Stomach smooth muscle (tissue), 2 donors: Measurements from ENCODE around the gene BOK.
"Not testable (repeated sequence)": the region's sequence is repeated elsewhere in the genome, so short reads cannot be mapped to it uniquely, and the experiment has no call there.

ENCODE experiments used
- H3K27ac ChIP-seq: one replicate; pipeline ENCODE4 v1.7.0; 2013; ENCODE audit warnings: mild to moderate bottlenecking, low read length, inconsistent platforms
- H3K27me3 ChIP-seq, 2 donors: one replicate each; pipeline ENCODE4 v1.7.0; 2013; ENCODE audit warnings: low read length in 2 of 2; ENCODE audit not compliant: insufficient read depth in 2 of 2, control insufficient read depth in 1 of 2
- H3K36me3 ChIP-seq, 2 donors: one replicate each; pipeline ENCODE4 v1.7.0; 2013; ENCODE audit warnings: low read length in 2 of 2; ENCODE audit not compliant: control insufficient read depth in 2 of 2, insufficient read depth in 2 of 2
- H3K4me1 ChIP-seq: one replicate; pipeline ENCODE4 v1.7.0; 2013; ENCODE audit warnings: low read length; ENCODE audit not compliant: control insufficient read depth, insufficient read depth
- H3K4me3 ChIP-seq, 2 donors: one replicate each; pipeline ENCODE4 v1.7.0; 2013; ENCODE audit warnings: low read length in 2 of 2
- H3K9ac ChIP-seq, 2 donors: one replicate each; pipeline ENCODE4 v1.7.0; 2013; ENCODE audit warnings: low read length in 2 of 2, mild to moderate bottlenecking in 1 of 2
- H3K9me3 ChIP-seq, 2 donors: one replicate each; pipeline ENCODE4 v1.7.0; 2013; ENCODE audit warnings: low read length in 2 of 2; ENCODE audit not compliant: control insufficient read depth in 2 of 2
- donor health status: healthy.
- donor health status: Pancreatic carcinoma.

The BOK gene

DNA sequence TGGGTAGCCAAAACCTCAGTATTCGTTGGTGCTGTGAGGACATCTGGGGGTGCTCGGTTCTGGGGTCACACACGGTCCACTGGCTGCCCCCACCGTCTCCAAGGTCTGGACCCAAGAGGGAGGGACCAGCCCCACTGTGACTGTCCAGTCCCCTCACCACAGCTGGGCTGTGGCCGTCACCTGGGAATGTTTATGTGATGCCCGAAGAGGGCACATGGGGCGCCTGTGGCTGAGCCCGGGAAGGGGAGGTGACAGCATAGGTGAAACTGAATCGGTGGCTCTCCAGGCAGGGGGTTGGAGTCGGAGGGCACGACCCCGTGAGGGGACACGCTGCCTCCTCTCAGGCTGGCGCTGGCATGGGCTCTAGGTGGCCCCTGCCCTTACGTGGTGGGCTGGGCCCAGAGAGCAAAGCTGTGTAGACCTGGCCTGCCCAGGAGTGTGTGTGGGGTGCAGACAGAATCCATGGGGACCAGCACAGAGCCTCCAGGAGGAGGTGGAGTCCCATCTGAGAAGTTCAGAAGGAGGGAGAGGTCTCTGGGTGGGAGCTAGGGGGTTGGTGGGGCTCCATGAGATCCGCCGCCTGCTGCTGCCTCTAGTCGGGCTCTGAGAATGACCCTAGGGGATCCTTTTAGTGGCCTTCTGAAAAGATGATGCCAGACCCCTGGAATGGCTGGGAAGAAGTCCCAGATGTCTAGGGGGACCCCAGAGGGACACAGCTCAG, 1.8 kb downstream of the BOK start:
- Histone ChIP-seq H3K9ac (peak overlapping the region; percentile 58 to 72), H3K27me3 (no peaks in the 10 kb centered on the region), H3K9me3 (peaks cover 0 to 3% of the 10 kb centered on the region in 2 donors), H3K4me1 (peaks cover 56% of the 10 kb centered on the region), H3K36me3 (peaks cover 0 to 5% of the 10 kb centered on the region in 2 donors), H3K27ac (peak overlapping the region; percentile 74), H3K4me3 (peak overlapping the region; percentile 66 to 79)

DNA sequence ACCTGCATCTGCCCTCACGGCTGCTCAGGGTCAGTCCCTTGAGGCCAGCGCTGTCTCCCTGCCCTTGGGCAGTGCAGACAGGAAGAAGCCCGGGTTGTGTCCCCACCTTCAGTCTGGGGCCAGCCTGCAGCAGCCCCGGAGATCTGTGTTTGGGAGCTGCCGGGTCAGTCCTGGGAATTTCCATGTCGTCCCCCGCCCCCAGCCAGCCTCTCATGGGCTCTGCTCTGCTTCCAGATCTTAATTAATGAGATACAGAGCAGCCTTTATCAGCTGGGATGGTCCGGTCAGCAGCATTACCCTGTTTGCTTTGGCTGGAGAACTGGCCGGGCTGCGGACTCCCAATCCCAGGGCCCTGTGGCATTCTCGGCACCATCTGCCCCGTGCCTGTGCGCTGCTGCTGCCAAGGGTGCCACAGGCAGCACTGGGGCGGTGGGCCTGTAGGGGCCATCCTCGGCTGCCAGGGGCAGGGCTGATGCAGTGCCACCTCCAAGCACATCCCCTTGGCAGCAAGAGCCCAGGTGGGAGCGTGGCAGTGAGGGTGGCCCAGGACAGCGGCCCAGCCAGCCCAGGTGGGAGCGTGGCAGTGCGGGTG, 2.4 kb downstream of the BOK start:
- Histone ChIP-seq H3K27me3 (no peaks in the 10 kb centered on the region), H3K36me3 (peaks cover 0 to 5% of the 10 kb centered on the region in 2 donors), H3K27ac (peak overlapping the region; percentile 74), H3K4me1 (peaks cover 56% of the 10 kb centered on the region), H3K9me3 (peaks cover 0 to 3% of the 10 kb centered on the region in 2 donors), H3K4me3 (peak overlapping the region; percentile 66 to 79), H3K9ac (peak overlapping the region; percentile 58 to 72)

DNA sequence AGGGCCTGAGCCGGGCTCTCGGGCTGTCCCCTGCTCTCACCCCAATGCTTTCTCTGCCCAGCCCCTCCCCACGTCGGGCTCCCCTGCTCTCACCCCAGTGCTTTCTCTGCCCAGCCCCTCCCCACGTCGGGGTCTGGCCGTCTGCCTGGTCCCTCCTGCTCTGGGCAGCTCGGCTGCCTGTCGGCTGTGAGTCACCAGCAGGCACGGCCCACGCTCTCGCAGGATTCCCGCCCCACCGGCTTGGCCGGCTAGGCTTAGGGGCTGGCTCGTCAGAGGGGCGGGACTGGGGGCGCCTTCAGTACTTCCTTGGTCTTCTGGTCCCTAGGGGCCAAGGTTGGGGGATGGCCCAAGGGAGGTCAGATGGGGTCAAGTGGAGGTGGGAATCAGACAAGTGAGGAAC, 3.3 kb downstream of the BOK start:
- H3K4me3 ChIP-seq: peak overlapping the region in 1 of 2 donors; percentile 49
- peaks cover 0 to 5% of the 10 kb centered on the region in 2 donors for H3K36me3 ChIP-seq
- H3K4me1 ChIP-seq: peaks cover 56% of the 10 kb centered on the region
- H3K27ac ChIP-seq: no peak overlapping the region
- no peaks in the 10 kb centered on the region for H3K27me3 ChIP-seq
- peaks cover 0 to 3% of the 10 kb centered on the region in 2 donors for H3K9me3 ChIP-seq
- no peak overlapping the region for H3K9ac ChIP-seq

DNA sequence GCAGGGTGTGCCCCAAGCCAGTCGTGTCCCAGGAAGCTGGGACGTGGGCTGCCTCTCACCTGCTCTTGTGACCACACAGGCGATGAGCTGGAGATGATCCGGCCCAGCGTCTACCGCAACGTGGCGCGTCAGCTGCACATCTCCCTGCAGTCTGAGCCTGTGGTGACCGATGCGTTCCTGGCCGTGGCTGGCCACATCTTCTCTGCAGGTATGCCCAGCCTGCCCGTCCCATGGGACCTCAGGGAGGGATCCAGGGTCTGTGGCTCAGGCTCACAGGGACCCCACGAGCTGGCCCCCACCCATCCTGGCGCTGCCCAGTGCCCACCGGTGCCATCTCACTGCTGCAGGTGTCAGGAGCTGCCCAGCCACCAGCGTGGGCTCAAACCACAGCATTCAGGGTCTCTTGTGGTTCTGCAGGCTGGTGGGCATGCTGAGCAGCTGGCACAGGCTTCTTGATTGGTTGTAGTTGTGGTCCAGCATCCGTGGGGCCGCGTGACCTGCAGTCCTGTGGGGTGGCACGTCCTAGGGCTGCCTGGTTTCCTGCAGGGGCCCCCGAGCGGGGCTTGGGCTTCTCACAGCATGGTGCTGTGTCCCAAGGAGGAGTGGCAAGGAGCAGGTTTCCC, 3.8 kb downstream of the BOK start:
- H3K27me3 ChIP-seq: no peaks in the 10 kb centered on the region
- H3K4me3 ChIP-seq: peak overlapping the region in 1 of 2 donors; percentile 49
- H3K27ac ChIP-seq: no peak overlapping the region
- H3K4me1 ChIP-seq: peaks cover 56% of the 10 kb centered on the region
- H3K9ac ChIP-seq: no peak overlapping the region
- H3K9me3 ChIP-seq: peaks cover 0 to under 1% of the 10 kb centered on the region in 2 donors
- peaks cover 0 to 7% of the 10 kb centered on the region in 2 donors for H3K36me3 ChIP-seq

DNA sequence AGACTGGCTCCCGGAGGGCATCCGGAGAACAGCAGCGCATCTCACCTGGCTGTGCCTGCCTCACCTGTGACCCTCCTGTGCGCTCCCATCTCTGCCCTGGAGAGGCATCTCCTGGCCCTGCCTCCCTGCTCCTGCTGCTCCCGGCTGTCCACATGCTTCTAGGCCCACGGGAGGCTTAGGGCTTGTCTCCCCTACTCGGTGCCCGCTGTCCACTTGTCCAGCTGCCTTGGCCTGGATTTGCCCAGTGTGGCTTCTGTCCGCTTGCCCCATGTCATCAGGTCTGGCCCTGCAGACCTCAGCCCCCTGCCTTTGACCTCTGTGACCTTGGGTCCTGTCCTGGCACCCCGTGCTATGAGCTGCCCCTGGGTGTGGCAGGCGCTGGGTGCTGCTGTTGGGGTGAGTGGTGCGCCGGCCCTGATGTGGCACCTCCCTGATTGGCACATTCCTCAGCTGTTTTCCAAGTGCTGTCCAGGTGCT, 4.5 kb downstream of the BOK start:
- H3K4me3 ChIP-seq: peak overlapping the region in 1 of 2 donors; percentile 22
- H3K27me3 ChIP-seq: no peaks in the 10 kb centered on the region
- H3K36me3 ChIP-seq: peaks cover 0 to 8% of the 10 kb centered on the region in 2 donors
- H3K4me1 ChIP-seq: peaks cover 56% of the 10 kb centered on the region
- H3K27ac ChIP-seq: no peak overlapping the region
- H3K9ac ChIP-seq: no peak overlapping the region
- H3K9me3 ChIP-seq: no peaks in the 10 kb centered on the region

DNA sequence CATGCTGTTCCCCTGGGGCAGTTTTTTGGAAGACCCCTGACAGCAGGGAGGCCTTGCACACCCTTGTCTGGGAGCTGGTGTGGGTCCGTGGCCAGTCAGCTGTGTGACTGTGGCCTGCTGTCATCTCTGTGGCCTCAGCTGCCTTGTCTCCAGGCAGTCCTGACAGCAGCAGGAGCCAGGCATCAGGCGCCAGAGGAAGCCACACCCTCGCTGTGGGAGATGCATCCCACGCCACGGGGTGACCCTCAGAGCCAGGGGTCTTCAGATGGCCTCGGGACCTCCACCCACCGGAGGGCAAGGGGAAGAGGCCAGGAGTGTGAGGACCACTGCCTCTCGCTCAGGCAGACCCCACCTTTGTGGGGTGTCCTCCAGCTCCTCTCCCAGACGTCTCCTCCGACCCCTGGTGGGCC, 5.0 kb downstream of the BOK start:
- H3K9ac ChIP-seq: no peak overlapping the region
- H3K4me1 ChIP-seq: peaks cover 58% of the 10 kb centered on the region
- peak overlapping the region; percentile 46 for H3K27ac ChIP-seq
- peaks cover 0 to 8% of the 10 kb centered on the region in 2 donors for H3K36me3 ChIP-seq
- H3K9me3 ChIP-seq: no peaks in the 10 kb centered on the region
- no peaks in the 10 kb centered on the region for H3K27me3 ChIP-seq
- peak overlapping the region in 1 of 2 donors; percentile 22 for H3K4me3 ChIP-seq

DNA sequence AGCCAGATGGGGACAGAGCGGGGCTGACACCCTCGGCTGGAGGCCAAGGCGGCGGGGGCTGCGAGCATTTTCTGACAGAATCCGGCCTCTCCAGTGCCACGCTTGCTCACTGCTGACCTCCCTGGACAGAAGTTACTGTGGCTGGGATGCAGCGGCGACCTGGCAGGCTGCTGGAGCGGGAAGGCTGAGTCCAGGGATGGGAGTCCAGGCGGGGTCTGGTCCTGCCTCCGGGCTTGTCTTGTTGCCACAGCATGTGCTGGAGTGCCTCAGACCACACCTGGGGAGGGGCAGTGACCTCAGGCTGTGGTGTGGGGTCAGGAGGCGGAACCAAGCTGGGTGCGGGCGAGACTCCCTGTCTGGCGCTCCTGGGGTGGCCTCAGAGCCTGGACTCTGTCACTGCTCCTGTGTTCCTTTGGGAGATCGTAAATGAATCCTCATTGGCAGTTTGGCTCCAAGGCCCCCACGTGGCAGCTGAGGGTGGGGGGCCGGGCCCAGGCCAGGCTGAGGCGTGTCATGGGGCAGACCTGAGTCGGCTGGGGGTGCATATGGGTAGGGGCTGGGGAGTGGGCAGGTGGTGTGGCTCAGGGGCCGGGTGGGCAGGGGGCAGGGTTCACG, 5.5 kb downstream of the BOK start:
- Histone ChIP-seq H3K27ac (peak overlapping the region; percentile 46), H3K36me3 (peaks cover 0 to 8% of the 10 kb centered on the region in 2 donors), H3K4me3 (peak overlapping the region in 1 of 2 donors; percentile 15), H3K9ac (no peak overlapping the region), H3K4me1 (peaks cover 62% of the 10 kb centered on the region), H3K27me3 (no peaks in the 10 kb centered on the region), H3K9me3 (no peaks in the 10 kb centered on the region)

DNA sequence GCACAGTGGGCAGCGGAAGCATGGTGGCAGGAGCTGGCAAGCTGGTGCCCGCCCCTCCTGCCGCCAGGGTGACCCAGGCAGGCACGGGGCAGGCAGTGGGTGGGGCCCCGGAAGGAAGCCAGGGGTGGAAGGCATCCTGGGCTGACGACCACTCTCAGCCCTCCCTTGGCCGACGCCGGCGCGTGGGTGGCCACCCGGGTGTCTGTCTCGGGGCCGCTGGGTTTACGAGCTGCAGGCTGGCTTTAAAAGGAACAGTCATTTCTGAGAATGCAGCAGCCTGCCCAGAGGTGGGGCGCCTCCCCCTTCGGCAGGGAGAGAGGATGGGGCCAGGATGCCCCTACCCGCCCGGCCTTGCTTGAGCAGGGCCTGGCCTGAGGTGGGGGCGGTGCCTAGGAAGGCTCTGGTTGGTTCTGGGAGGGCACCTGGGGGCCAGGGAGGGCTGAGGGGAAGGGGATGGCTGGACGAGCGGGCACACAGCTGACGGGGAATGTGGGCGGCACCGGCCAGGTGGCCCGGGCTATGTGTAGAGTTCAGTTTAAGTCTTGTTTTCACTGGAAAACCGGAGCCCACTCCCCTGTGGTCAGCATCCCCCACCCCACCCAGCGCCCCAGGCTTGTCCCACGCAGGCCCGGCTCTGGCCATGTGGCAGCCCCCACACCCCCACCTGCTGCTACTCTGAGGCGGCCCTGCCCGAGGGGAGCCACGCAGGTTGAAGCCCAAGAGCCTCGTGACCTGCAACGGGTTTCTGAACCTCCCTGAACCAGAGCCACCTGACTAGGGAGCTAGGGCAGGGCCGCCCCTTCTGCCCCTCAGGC, 6.3 kb downstream of the BOK start:
- no peak overlapping the region for H3K4me3 ChIP-seq
- H3K36me3 ChIP-seq: peaks cover 0 to 8% of the 10 kb centered on the region in 2 donors
- no peaks in the 10 kb centered on the region for H3K9me3 ChIP-seq
- H3K27me3 ChIP-seq: no peaks in the 10 kb centered on the region
- H3K4me1 ChIP-seq: peaks cover 56% of the 10 kb centered on the region
- H3K9ac ChIP-seq: no peak overlapping the region
- H3K27ac ChIP-seq: peak overlapping the region; percentile 49

DNA sequence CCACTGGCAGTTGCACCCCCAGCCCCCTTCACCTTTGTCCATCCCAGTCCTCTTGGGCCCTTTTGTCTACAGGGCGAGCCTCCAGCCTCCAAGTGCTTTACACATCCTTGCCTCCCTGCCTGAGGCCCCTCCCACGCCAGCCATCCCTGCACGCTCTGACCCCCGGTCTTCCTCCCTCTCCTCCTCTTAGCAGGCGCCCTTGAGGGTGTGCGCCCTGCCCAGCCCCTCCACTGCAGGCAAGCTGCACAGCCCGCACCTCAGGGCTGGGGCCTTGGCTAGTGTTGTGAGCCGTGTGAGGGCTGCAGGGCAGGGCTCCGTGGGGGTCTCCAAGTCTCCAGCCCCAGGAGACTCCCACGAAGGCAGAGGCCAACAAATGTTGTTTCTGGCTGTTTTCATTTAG, 6.9 kb downstream of the BOK start:
- Histone ChIP-seq H3K9me3 (no peaks in the 10 kb centered on the region), H3K9ac (no peak overlapping the region), H3K4me3 (no peak overlapping the region), H3K27ac (peak overlapping the region; percentile 49), H3K36me3 (peaks cover 0 to 8% of the 10 kb centered on the region in 2 donors), H3K27me3 (no peaks in the 10 kb centered on the region), H3K4me1 (peaks cover 50% of the 10 kb centered on the region)

DNA sequence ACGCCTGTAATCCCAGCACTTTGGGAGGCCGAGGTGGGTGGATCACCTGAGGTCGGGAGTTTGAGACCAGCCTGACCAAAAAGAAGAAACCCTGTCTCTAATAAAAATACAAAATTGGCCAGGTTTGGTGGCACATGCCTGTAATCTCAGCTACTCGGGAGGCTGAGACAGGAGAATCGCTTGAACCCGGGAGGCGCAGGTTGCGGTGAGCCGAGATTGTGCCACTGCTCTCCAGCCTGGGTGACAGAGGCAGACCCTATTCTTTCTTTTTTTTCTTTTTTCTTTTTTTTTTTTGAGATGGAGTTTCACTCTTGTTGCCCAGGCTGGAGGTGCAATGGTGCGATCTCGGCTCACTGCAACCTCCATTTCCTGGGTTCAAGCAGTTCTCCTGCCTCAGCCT, 7.5 kb downstream of the BOK start:
- not testable (repeated sequence) for H3K9ac ChIP-seq, H3K36me3 ChIP-seq, H3K27me3 ChIP-seq, H3K4me3 ChIP-seq, H3K27ac ChIP-seq, H3K9me3 ChIP-seq
- H3K4me1 ChIP-seq: peaks cover 44% of the 10 kb centered on the region
